ENCODE results near the gene TACR1.

The TACR1 gene

GRCh38 chr2:75042823-75043222, 156.5 kb downstream of the TACR1 start:
- no peak for DNase-seq

- DNase-seq = no peak
These were observed 157.4 kb downstream of the TACR1 start for GRCh38 chr2:75041731-75042600.

GRCh38 chr2:75041226-75041625, 158.1 kb downstream of the TACR1 start:
- no peak for DNase-seq

- no peak for DNase-seq
These were observed 163.6 kb downstream of the TACR1 start for GRCh38 chr2:75035444-75036353.

- no peak for DNase-seq
These were observed 165.8 kb downstream of the TACR1 start for GRCh38 chr2:75033516-75033915.

- DNase-seq = no peak
These were observed 167.2 kb downstream of the TACR1 start for GRCh38 chr2:75031906-75032803.

GRCh38 chr2:75031171-75031570, 168.1 kb downstream of the TACR1 start:
- DNase-seq = no peak

- DNase-seq = no peak
These were observed 168.9 kb downstream of the TACR1 start for GRCh38 chr2:75030218-75031009.

- DNase-seq = no peak
These were observed 171.4 kb downstream of the TACR1 start for GRCh38 chr2:75027886-75028285.

GRCh38 chr2:75025633-75026380, 173.5 kb downstream of the TACR1 start:
- no peak for DNase-seq

- DNase-seq = no peak
These were observed 174.1 kb downstream of the TACR1 start for GRCh38 chr2:75025216-75025615.

GRCh38 chr2:75023666-75024455, 175.5 kb downstream of the TACR1 start:
- no peak for DNase-seq

GRCh38 chr2:75022516-75022915, 176.8 kb downstream of the TACR1 start:
- no peak for DNase-seq

GRCh38 chr2:75021672-75022071, 177.6 kb downstream of the TACR1 start:
- no peak for DNase-seq

GRCh38 chr2:75020476-75020875, 178.8 kb downstream of the TACR1 start:
- DNase-seq = no peak

GRCh38 chr2:75019790-75020189, 179.5 kb downstream of the TACR1 start:
- no peak for DNase-seq

GRCh38 chr2:75018162-75018561, 181.2 kb downstream of the TACR1 start:
- DNase-seq = no peak

- no peak for DNase-seq
These were observed 187.2 kb downstream of the TACR1 start for GRCh38 chr2:75012080-75012479.

- no peak for DNase-seq
These were observed 188.7 kb downstream of the TACR1 start for GRCh38 chr2:75010571-75010970.

- no peak for DNase-seq
These were observed 191.5 kb downstream of the TACR1 start for GRCh38 chr2:75007819-75008218.
